Measurements from ENCODE around the gene PVALEF.

- TF ChIP-seq POLR2A (IDR thresholded peaks at IDR 0.05; ENCODE audit: low read depth) = no peak
- TF ChIP-seq CTCF (IDR thresholded peaks at IDR 0.05) = no peak
- TF ChIP-seq POLR2AphosphoS5 (IDR thresholded peaks at IDR 0.05) = no peak
Measured at GRCh38 chr17:81184555-81184954, 19.2 kb downstream of the PVALEF start.

Data from esophagus muscularis mucosa (tissue), 3 donors.